Measurements from ENCODE around the gene PARN. TPM values are rescaled to one million over a fixed set of nuclear protein-coding genes. Genes with fewer than 3 reads are reported as not detected.
A peak's percentile ranks its signal among the peaks of the same experiment; 100 is the strongest.

Gene PARN
- total and polyA plus RNA-seq, 2 of the 8 experiments (the other 6 are each of a cell fraction or from before 2014, with no cell fraction given): 24.5 to 44.6 TPM

- H3K4me1 ChIP-seq (replicated peaks in 1 of 4; ENCODE audit: control insufficient read depth in 3 of 4, insufficient read depth in 4 of 4, low read length in 3 of 4): peaks cover 5 to 9% (median 8%) of the 10 kb centered on the region in 4 experiments; a peak in 5 of 7 replicates
- H2BK15ac ChIP-seq (ENCODE audit: low read length): no peak overlapping the region
- peak overlapping the region; percentile 95; the same call in 1 of the 2 replicates for H3K18ac ChIP-seq (ENCODE audit: extremely low read depth, low read length)
- H3K23me2 ChIP-seq (ENCODE audit: low read depth, low read length): peaks cover 8% of the 10 kb centered on the region
- H3K14ac ChIP-seq (ENCODE audit: insufficient read length): no peak overlapping the region
- no peak overlapping the region for H4K91ac ChIP-seq (replicated peaks; ENCODE audit: insufficient read length, low read length)
- H3K27me3 ChIP-seq (replicated peaks in 1 of 4; ENCODE audit: control insufficient read depth in 3 of 4, extremely low read depth in 1 of 4, insufficient read depth in 3 of 4, low read length in 3 of 4): no peaks in the 10 kb centered on the region
- no peak overlapping the region for H2AFZ ChIP-seq (ENCODE audit: low read length)
- peak overlapping the region; percentile 42 for H3K56ac ChIP-seq (replicated peaks; ENCODE audit: insufficient read length, low read depth, low read length)
- FAIRE-seq: no peak
- peak overlapping the region; percentile 96 for H2BK5ac ChIP-seq (ENCODE audit: low read depth, low read length)
- WGBS, 2 experiments (ENCODE audit: extremely low coverage in 1 of 2, insufficient coverage in 1 of 2, insufficient read length in 1 of 2, insufficient replicate concordance in 2 of 2, low coverage in 1 of 2, low lambda C conversion rate in 2 of 2, missing lambda C conversion rate in 1 of 2): 11% methylated on average over 11 of the region's 17 CpGs; no CpG with 5 or more reads in 1 of the 2 experiments
- H2AK5ac ChIP-seq (ENCODE audit: low read depth, low read length): no peak overlapping the region
- CTCF ChIA-PET (ENCODE audit: partially characterized antibody): interaction anchor here (1.0 kb wide), 1 partner anchor 13 kb away, joined by 3 read pairs; no protein-coding TSS in a partner anchor
- no peak overlapping the region for H4K5ac ChIP-seq (ENCODE audit: insufficient read length, low read depth, low read length)
- no peak for DNase-seq (ENCODE audit: low read depth in 1 of 2, low spot score in 2 of 2)
- peak overlapping the region; percentile 79 to 95 (median 86) for H3K4me3 ChIP-seq (ENCODE audit: extremely low read depth in 1 of 4, insufficient read depth in 2 of 4, low read depth in 3 of 4, low read length in 4 of 4)
- H3K9me3 ChIP-seq (ENCODE audit: insufficient read depth in 2 of 2, low read depth in 1 of 2, low read length in 1 of 2): no peaks in the 10 kb centered on the region
- H3K27ac ChIP-seq (ENCODE audit: low read depth, low read length): peak overlapping the region; percentile 96
- H2BK12ac ChIP-seq (ENCODE audit: low read depth, low read length): no peak overlapping the region
- H3K4ac ChIP-seq (replicated peaks; ENCODE audit: insufficient read length, low read depth, low read length): no peak overlapping the region
- H3K79me1 ChIP-seq (ENCODE audit: low read depth, low read length): no peaks in the 10 kb centered on the region
- no peak overlapping the region for H2BK120ac ChIP-seq (replicated peaks; ENCODE audit: low read depth, low read length)
- H3K23ac ChIP-seq (ENCODE audit: insufficient read length): no peak overlapping the region
- no peak for TF ChIP-seq MAX (IDR thresholded peaks at IDR 0.05)
- peak; percentile 54 for TF ChIP-seq SAP30 (IDR thresholded peaks at IDR 0.05; ENCODE audit: insufficient read depth, insufficient replicate concordance, low read length)
- POLR2A ChIA-PET (ENCODE audit: partially characterized antibody): interaction anchor here (0.7 to 2.4 kb wide), 12 partner anchors 9 to 41 kb away, joined by 3 to 19 read pairs (median 6); no protein-coding TSS in a partner anchor
- H3K9ac ChIP-seq (replicated peaks in 1 of 4; ENCODE audit: extremely low read depth in 1 of 4, low read depth in 3 of 4, low read length in 3 of 4): peak overlapping the region; percentile 68 to 92 (median 88)
- H3K79me2 ChIP-seq (ENCODE audit: control insufficient read depth in 1 of 2, insufficient read depth in 2 of 2, low read length in 2 of 2): peaks cover 3 to 31% of the 10 kb centered on the region in 2 experiments; a peak in 3 of 4 replicates
- no peak overlapping the region for H2BK20ac ChIP-seq (ENCODE audit: low read length)
- H3K36me3 ChIP-seq (ENCODE audit: control insufficient read depth in 2 of 4, insufficient read depth in 4 of 4, low read length in 3 of 4): peaks cover 0 to 32% (median 16%) of the 10 kb centered on the region in 4 experiments; a peak in 5 of 8 replicates
- H3K4me2 ChIP-seq (ENCODE audit: insufficient read depth in 1 of 2, low read depth in 2 of 2, low read length in 2 of 2): peak overlapping the region; percentile 86 to 88
- peaks cover 0 to 2% of the 10 kb centered on the region in 2 experiments for H4K20me1 ChIP-seq (replicated peaks in 1 of 2; ENCODE audit: control insufficient read depth in 1 of 2, insufficient read depth in 2 of 2, low read length in 2 of 2)
- peak overlapping the region; percentile 98 for H4K8ac ChIP-seq (ENCODE audit: extremely low read depth, insufficient read depth, low read length)
Observed at GRCh38 chr16:14629612-14629918, 495 bp downstream of the PARN start.
